ENCODE results near the gene CLVS2. TPM values are rescaled to one million over a fixed set of nuclear protein-coding genes. Genes with fewer than 3 reads are reported as not detected.

Gene CLVS2
- total RNA-seq, 2 experiments from 2014 or later, result not detected

DNA sequence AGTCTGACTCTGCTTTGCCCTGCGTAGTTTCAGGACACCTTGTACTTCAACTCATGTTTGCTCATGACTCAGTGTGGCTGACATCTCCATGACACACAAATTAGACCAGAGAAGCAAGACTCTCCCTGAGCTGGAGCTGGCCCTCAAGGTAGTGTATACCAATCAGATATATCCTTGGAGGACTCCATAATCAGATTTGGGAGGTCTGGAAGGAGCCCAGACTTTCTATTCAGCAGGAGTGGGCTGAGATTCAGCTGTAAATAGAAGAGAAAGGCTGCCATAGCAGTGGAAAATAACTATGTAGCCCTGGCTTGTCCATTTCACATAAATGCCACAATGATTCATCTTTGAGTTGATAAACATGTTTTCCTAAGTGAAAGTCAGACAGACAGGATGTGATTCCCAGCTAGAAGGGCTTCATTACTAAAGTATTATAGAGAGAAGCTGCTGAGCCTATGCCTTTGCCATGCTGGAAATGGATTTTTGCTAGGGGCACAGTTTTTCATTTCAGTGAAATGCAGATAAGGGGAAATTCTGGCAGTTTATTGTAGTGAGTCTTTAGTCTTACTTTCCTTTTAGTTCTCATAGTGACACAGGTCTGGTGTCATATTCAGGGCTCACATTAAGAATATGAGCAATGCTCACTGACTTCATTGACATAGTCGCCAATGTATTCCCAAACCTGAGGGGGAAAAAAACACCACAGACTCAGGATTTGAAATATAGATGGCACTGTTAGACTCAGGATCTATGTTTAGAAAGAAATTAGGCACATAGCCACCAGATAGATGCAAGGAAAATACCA, 95.3 kb downstream of the CLVS2 start:
- no peak for ATAC-seq
- H3K4me3 Mint-ChIP-seq, result no peak overlapping the region
- POLR2A ChIA-PET, result no interaction called here
- intact Hi-C loops (cut with DNase I, micrococcal nuclease), result no loop called here
- no peak overlapping the region for H3K27ac Mint-ChIP-seq
- no peaks in the 10 kb centered on the region for H3K27me3 Mint-ChIP-seq
- no peak for DNase-seq
- H3K4me1 Mint-ChIP-seq, result no peaks in the 10 kb centered on the region
- CTCF ChIA-PET, result interaction anchor here (1.0 kb wide), 1 partner anchor 40 kb away, joined by 3 read pairs; no protein-coding TSS in a partner anchor
- no peaks in the 10 kb centered on the region for H3K9me3 Mint-ChIP-seq (ENCODE audit: low read depth)
- H3K36me3 Mint-ChIP-seq (ENCODE audit: low read depth), result no peaks in the 10 kb centered on the region

DNA sequence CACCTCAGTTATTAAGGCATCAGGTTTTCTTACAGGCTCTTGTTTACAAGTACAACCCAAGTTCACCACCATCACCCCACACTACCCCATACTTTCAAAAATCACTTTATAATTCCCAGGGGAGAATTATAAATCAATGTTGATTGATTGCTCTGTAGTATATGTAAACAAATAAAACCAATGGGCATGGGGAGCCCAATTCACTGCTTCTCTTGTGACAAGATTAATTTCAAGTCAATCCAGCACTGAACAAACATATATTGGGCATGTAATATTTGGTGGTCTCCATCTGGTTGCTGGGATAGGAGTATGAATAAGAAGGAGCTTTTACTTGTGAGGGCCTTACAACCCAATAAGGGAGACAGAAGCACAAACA, 95.8 kb downstream of the CLVS2 start:
- no peaks in the 10 kb centered on the region for H3K4me1 Mint-ChIP-seq
- intact Hi-C loops (cut with DNase I, micrococcal nuclease), result no loop called here
- POLR2A ChIA-PET, result no interaction called here
- CTCF ChIA-PET, result no interaction called here
- DNase-seq (no peak), ATAC-seq (no peak)
- H3K4me3 Mint-ChIP-seq, result no peak overlapping the region
- H3K27ac Mint-ChIP-seq, result no peak overlapping the region
- H3K9me3 Mint-ChIP-seq (ENCODE audit: low read depth), result no peaks in the 10 kb centered on the region
- H3K36me3 Mint-ChIP-seq (ENCODE audit: low read depth), result no peaks in the 10 kb centered on the region
- H3K27me3 Mint-ChIP-seq, result no peaks in the 10 kb centered on the region

DNA sequence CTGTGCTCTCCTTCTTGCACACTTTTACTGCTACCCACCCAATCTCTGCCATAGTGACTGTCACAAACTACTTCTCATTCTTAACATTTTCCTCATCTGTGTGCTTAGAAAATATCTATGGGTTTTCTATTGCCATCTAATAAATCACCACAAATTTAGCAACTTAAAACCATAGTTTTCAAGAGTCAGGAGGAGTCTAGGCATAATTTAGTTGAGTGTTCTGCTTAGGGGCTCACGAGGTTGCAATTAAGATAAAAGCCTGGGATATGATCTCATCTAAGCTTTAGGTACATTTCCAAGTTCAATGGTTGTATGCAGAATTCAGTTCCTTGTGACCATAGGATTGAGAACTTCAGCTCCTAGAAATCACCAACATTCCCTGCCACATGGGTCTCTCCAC, 98.8 kb downstream of the CLVS2 start:
- ChIA-PET CTCF (no interaction called here), POLR2A (no interaction called here)
- Mint-ChIP-seq H3K4me1 (no peaks in the 10 kb centered on the region), H3K27ac (no peak overlapping the region), H3K9me3 (ENCODE audit: low read depth) (peaks cover 2% of the 10 kb centered on the region), H3K4me3 (no peak overlapping the region), H3K36me3 (ENCODE audit: low read depth) (no peaks in the 10 kb centered on the region), H3K27me3 (no peaks in the 10 kb centered on the region)
- DNase-seq (no peak), ATAC-seq (no peak)
- intact Hi-C loops (cut with DNase I, micrococcal nuclease), result no loop called here

DNA sequence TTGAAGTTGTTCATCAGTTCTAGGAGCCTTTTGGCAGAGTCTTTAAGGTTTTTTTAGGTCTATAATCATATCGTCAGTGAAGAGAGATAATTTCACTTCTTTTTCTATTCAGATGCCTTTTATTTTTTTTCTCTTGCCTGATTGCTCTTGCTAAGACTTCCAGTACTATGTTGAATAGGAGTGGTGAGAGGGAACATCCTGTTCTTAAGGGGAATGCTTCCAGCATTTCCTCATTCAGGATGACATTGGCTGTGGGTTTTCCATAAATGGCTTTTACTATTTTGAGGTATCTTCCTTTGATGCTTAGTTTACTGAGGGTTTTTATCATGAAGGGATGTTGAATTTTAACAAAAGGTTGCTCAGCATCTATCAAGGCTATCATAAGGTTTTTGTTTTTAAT, 109.5 kb downstream of the CLVS2 start:
- no peaks in the 10 kb centered on the region for H3K36me3 Mint-ChIP-seq (ENCODE audit: low read depth)
- DNase-seq (no peak), ATAC-seq (no peak)
- CTCF ChIA-PET, result no interaction called here
- H3K4me3 Mint-ChIP-seq, result no peak overlapping the region
- no peaks in the 10 kb centered on the region for H3K4me1 Mint-ChIP-seq
- no peak overlapping the region for H3K27ac Mint-ChIP-seq
- POLR2A ChIA-PET, result no interaction called here
- no peaks in the 10 kb centered on the region for H3K27me3 Mint-ChIP-seq
- peaks cover 14% of the 10 kb centered on the region for H3K9me3 Mint-ChIP-seq (ENCODE audit: low read depth)
- intact Hi-C loops (cut with DNase I, micrococcal nuclease), result no loop called here

DNA sequence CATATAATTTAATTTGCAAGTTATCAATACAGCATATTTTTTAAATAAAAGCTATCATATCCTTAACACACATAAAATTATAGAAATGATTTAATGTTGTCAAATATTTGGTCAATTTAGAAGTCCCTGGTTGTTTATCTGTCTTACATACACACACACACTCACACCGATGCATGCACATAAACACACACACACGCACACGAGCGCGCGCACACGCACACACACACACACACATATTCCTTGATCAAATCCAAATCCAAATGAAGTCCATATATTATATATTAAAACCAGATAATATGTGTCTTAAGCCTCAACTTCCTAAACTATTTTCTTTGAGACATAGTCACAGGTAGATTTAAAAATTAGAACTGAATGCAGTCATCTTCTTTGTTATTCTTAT, 120.3 kb downstream of the CLVS2 start:
- ChIA-PET POLR2A (no interaction called here), CTCF (no interaction called here)
- Mint-ChIP-seq H3K4me3 (no peak overlapping the region), H3K4me1 (no peaks in the 10 kb centered on the region), H3K27ac (no peak overlapping the region), H3K9me3 (ENCODE audit: low read depth) (no peaks in the 10 kb centered on the region), H3K27me3 (no peaks in the 10 kb centered on the region), H3K36me3 (ENCODE audit: low read depth) (no peaks in the 10 kb centered on the region)
- DNase-seq, result no peak
- ATAC-seq, result no peak
- intact Hi-C loops (cut with DNase I, micrococcal nuclease), result no loop called here

DNA sequence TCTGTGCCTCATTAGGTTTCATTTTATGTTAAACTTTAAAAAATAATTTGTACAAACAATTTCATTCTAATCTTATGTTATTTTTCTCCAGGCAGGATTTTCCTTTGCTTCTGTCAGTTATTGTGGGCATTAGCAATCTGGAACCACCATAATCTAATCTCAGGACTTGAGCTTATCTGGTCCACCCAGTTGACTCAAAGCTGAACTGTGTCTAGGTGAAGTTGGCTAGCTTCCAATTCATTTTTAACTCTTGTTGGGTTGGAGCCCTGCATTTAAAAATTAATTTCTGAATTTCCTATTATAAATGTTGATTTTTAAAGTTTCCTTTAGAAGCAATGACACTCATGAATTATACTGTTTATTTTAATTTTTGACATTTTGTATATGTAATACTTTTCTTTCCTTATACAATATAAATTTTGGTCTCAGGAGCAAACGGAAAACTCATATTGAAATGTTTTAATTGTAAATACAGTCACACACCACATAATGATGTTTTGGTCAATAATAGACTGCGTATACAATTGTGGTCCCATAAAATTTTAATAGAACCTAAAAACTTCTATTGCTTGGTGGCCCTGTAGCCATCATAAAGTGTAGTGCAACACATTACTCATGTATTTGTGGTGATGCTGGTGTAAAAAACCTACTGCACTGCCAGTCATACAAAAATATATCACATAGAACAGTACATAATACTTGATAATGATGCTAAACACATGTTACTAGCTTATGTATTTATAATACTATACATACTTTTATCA, 121.3 kb downstream of the CLVS2 start:
- Mint-ChIP-seq H3K4me3 (no peak overlapping the region), H3K27ac (no peak overlapping the region), H3K36me3 (ENCODE audit: low read depth) (no peaks in the 10 kb centered on the region), H3K27me3 (no peaks in the 10 kb centered on the region), H3K4me1 (no peaks in the 10 kb centered on the region), H3K9me3 (ENCODE audit: low read depth) (no peaks in the 10 kb centered on the region)
- CTCF ChIA-PET, result interaction anchor here (0.7 kb wide), 1 partner anchor 13 kb away, joined by 3 read pairs; no protein-coding TSS in a partner anchor
- POLR2A ChIA-PET, result no interaction called here
- intact Hi-C loops (cut with DNase I, micrococcal nuclease), result no loop called here
- no peak for ATAC-seq
- no peak for DNase-seq

DNA sequence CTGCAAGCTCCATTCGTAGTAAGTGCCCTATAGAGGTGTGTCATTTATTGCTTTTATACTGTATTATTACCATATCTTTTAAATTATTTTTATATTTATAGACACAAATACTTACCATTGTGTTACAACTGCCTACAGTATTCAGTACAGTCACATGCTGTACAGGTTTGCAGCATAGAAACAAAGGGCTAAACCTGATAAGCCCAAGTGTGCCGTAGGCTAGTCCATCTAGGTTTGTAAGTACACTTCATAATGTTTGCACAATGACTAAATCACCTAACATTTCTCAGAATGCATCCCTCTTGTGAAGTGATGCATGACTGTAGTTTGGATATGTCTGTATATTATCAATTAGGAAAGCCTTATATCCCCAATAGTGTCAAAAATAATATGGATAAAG, 122.8 kb downstream of the CLVS2 start:
- DNase-seq (no peak), ATAC-seq (no peak)
- no peaks in the 10 kb centered on the region for H3K4me1 Mint-ChIP-seq
- H3K9me3 Mint-ChIP-seq (ENCODE audit: low read depth), result peaks cover 2% of the 10 kb centered on the region
- intact Hi-C loops (cut with DNase I, micrococcal nuclease), result no loop called here
- POLR2A ChIA-PET, result no interaction called here
- no peak overlapping the region for H3K27ac Mint-ChIP-seq
- no peak overlapping the region for H3K4me3 Mint-ChIP-seq
- no peaks in the 10 kb centered on the region for H3K27me3 Mint-ChIP-seq
- CTCF ChIA-PET, result no interaction called here
- no peaks in the 10 kb centered on the region for H3K36me3 Mint-ChIP-seq (ENCODE audit: low read depth)

Other genes starting within 250 kb of the CLVS2 start
- gene FABP7, start 216.5 kb upstream of the CLVS2 start, total RNA-seq, result not detected
- not detected for gene SMPDL3A, start 207.0 kb upstream of the CLVS2 start, total RNA-seq

All from activated CD4-positive, alpha-beta T cell treated with anti-CD3 and anti-CD28 coated beads for 36 hours (primary cell).